Measurements from ENCODE around the gene GRID2.

DNA sequence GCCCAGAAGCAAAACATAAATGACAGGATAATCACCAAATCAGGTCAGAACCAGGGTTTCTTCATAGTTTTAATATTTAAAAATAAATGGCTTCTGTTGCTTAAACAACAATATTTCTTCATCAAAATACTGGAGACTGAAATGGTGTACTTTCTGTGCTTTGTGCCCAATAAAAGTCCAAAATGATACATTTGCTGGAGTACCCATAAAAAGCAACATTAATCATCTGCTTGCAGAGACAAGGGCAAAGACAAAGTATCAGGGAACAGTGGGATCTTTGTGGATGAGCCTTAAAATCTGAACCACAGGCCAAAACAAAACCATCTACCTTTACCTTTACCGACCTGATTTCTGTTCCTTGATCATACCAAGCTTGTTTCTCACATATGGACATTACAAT lies 840.9 kb downstream of the GRID2 start:
- TF ChIP-seq, protein P1, sequence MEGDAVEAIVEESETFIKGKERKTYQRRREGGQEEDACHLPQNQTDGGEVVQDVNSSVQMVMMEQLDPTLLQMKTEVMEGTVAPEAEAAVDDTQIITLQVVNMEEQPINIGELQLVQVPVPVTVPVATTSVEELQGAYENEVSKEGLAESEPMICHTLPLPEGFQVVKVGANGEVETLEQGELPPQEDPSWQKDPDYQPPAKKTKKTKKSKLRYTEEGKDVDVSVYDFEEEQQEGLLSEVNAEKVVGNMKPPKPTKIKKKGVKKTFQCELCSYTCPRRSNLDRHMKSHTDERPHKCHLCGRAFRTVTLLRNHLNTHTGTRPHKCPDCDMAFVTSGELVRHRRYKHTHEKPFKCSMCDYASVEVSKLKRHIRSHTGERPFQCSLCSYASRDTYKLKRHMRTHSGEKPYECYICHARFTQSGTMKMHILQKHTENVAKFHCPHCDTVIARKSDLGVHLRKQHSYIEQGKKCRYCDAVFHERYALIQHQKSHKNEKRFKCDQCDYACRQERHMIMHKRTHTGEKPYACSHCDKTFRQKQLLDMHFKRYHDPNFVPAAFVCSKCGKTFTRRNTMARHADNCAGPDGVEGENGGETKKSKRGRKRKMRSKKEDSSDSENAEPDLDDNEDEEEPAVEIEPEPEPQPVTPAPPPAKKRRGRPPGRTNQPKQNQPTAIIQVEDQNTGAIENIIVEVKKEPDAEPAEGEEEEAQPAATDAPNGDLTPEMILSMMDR (IDR thresholded peaks at IDR 0.05; ENCODE audit: low read length) = no peak
- no peak for TF ChIP-seq EZH2 (optimal IDR thresholded peaks at IDR 0.05; ENCODE audit: low read depth, low read length)
- TF ChIP-seq EZH2phosphoT487 (IDR thresholded peaks at IDR 0.05; ENCODE audit: low read length) = no peak

All from MM.1S (cell line).